ENCODE results near the gene HDLBP.

Gene HDLBP, protein sequence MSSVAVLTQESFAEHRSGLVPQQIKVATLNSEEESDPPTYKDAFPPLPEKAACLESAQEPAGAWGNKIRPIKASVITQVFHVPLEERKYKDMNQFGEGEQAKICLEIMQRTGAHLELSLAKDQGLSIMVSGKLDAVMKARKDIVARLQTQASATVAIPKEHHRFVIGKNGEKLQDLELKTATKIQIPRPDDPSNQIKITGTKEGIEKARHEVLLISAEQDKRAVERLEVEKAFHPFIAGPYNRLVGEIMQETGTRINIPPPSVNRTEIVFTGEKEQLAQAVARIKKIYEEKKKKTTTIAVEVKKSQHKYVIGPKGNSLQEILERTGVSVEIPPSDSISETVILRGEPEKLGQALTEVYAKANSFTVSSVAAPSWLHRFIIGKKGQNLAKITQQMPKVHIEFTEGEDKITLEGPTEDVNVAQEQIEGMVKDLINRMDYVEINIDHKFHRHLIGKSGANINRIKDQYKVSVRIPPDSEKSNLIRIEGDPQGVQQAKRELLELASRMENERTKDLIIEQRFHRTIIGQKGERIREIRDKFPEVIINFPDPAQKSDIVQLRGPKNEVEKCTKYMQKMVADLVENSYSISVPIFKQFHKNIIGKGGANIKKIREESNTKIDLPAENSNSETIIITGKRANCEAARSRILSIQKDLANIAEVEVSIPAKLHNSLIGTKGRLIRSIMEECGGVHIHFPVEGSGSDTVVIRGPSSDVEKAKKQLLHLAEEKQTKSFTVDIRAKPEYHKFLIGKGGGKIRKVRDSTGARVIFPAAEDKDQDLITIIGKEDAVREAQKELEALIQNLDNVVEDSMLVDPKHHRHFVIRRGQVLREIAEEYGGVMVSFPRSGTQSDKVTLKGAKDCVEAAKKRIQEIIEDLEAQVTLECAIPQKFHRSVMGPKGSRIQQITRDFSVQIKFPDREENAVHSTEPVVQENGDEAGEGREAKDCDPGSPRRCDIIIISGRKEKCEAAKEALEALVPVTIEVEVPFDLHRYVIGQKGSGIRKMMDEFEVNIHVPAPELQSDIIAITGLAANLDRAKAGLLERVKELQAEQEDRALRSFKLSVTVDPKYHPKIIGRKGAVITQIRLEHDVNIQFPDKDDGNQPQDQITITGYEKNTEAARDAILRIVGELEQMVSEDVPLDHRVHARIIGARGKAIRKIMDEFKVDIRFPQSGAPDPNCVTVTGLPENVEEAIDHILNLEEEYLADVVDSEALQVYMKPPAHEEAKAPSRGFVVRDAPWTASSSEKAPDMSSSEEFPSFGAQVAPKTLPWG (N-terminal part only)
- total RNA-seq = 137 to 225 (median 180) reads per million in 4 donors

DNA sequence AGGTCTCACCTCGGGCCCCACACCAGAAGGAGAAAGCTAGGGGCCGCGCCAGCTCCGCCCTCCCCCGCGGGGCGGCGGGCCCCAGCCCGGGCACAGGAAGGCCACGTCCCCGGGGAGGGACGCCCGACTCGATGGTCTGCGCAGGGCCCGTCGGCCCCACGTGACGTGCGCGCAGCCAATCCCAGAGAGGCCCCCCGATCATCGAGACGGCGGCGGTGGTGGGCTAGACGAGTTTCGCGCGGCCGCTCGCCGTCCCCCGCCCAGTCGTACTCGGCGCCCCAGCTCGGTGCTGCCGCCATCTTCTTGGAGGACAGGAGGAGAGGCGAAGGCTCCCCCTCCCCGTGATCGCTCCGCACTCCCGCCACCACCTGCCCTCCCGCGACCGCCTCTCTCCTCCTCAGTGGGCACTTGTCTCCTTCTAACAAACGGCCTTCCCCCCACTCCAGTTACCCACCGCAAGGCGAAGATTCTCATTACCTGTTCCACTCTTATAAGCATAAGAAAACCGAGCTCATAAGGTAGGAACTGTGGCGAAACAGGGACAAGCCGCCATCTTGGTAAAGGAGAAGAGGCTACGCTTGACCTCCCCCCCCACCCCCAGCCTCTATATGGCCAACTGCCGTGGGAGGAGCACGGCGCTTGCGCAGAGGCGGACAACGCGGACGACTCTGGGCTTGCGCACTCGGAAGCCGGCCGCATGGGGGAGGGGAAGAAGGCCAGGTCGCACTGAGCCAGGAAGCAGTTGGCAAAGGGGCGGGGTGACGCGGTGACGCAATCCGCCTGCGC, at the start of gene HDLBP:
TSS of gene HDLBP (minus strand) at position 580 of the 786 bp plus-strand sequence. CDS start 48,803 bp downstream, outside the sequence.
- DNase-seq = peak; percentile 100

DNA sequence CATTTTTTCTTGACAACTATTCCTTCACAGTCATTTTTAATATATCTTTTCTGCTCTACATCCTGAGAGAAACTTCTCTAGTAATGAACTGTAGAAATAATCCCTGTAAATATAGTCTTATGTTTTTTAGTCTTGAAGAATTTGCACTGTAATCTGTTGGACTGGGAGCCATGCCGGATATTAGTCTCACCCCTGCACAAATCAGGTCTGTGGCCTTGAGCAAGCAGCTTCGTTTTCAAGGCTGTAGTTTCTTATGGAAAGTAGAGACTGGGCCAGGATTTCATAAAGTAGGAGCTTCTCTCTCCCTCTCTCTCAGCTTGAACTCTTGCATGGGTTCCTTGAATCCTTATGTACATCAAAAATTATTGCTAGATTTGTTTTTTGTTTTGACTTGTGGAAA, 49.3 kb upstream of the HDLBP start:
- no peak for DNase-seq

DNA sequence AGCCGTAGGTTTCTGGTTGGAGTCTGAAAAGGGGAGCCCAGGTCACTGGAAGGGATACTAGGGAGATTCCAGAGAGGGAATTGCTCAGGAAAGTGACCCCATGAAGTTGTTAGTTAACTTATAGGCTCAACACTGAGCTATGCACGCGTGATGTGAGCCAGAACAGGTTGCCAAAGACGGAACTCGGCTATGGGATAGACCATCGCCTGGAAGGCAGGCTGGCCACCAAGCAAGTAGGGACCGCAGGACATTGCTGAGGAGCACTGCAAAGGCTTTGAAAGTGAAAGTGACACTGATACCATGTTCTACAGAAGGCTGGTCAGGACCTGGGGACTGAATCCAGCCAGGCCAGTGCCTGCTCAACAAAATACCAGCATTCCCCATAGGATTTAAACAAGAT, 48.0 kb upstream of the HDLBP start:
- DNase-seq = no peak

DNA sequence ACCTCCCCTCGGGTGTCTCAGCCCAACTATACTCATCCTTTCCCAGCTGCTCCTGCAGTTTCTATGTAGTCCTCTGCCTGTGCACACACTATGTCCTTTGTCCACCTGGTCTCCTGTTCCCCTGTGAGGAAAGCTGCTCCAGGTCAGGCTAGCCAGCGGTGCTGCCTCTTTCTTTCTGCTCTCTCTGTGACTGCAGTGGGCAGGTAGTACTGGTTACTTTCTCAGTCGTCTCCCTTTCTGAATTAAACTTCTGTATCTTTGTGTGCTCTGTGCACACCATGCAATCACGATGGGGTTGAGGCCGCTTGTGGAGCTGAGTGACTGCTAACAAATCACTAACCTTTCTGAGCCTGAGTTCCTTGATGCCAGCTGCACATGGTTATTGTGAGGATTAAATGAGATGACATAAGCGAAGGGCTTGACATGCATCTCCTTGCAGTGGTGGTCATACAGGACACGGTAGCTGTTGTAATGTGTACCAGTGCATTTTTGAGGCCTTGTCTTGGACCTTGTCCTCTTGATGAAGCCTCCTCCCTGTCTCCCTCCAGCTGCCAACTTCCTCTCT, 44.1 kb upstream of the HDLBP start:
- DNase-seq = no peak

DNA sequence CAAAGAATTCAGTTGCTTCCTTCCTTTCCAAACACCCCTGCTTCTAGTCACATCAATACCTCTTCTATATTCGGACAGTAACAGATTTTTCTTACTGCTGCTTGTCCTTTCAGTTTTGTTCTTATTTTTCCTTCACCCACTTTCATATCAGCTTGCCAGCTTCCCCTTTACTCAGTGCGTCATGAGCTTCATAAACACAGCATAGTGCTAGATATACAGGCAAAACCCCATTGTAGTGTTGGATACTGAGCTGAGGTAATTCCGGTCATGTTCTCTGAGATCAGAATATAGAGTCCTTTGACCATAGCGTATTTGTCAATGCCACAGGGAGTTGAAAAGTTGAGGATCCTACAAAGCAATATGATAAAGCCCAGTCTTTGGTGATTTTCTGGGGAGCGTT, 43.0 kb upstream of the HDLBP start:
- DNase-seq = peak in 1 of 5 donors; percentile 41

DNA sequence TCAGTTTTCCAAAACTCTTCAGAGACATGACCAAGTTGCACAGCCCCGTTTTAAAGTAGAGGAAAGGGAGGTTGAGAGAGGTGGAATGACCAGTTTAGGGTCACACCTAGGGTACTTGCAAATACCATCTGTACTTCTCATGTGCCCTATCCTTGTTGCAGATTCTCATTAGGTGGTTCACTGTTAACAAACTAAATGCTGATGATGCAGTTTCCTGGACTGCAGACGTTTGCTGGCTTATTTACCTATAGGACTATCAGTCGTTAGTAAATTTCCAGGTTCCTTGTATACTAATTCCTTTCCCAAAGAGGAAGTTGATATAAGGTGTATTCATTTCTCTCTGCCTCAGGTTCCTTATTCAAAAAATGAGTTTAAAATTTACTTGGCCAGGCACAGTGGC, 42.1 kb upstream of the HDLBP start:
- no peak for DNase-seq

DNA sequence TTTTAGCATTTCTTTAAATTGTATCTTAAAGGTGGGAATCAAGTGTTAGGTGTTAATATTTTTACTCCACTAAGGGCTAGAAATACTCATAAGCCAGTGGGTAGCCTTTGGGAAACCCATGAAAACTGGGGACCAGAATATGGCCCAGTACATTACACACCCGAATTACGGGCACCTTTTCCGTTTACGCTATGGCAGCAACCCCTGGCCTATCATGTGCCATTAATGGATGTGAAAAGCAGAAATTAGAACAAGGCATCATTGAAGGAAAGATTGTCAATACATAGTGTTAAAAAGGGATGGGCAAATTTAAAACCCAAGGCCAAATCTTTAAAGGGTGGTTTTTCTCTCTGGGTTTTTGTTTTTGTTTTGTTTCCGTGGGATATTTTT, 41.4 kb upstream of the HDLBP start:
- no peak for DNase-seq

DNA sequence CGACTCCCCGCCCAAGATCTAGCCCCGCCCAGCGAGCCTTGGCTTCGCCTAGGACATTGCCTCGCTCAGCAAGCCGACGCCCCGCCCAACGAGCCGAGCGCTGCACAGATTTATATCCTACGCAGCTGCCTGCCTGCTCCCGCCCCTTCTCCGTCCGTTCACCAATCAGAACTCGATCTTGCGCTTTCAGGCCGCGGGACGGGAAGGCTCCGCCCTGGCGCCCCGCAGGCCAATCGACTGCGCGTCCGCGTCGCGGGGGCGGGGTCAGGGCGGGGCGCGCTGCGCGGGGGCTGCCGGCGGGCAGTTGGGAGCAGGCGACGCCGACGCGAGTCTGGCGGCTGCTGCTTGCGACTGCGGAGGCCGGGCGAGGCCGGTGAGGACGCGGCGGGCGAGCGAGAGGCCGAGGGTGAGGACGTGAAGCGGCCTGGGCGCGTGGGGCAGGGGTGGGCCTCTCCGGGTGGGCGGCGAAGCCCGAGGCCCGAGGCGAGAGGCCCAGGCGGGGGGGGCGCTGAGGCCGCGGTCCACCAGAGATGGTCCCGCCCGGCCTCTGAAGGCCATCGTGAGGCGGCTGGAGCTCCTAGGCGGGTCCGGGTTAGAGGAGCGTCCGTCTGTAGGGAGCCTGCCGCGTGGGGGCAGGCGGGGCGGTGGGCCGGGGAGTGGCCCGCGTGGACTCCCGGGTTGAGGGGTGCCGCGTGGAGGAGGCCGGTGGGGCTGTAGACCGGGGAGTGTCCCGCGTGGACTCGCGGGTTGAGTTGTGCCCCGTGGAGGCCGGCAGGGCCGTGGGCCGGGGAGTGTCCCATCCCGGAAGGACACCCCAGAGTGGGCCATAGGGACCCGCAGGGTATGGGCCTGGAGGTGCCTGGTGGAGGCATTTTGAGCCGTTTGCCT, 40.8 kb upstream of the HDLBP start, which contains the start of gene FARP2:
TSS of gene FARP2 (plus strand) at position 303 of the 888 bp plus-strand sequence. CDS start 16,823 bp downstream, outside the sequence.
- peak; percentile 96 to 98 (median 97) for DNase-seq

DNA sequence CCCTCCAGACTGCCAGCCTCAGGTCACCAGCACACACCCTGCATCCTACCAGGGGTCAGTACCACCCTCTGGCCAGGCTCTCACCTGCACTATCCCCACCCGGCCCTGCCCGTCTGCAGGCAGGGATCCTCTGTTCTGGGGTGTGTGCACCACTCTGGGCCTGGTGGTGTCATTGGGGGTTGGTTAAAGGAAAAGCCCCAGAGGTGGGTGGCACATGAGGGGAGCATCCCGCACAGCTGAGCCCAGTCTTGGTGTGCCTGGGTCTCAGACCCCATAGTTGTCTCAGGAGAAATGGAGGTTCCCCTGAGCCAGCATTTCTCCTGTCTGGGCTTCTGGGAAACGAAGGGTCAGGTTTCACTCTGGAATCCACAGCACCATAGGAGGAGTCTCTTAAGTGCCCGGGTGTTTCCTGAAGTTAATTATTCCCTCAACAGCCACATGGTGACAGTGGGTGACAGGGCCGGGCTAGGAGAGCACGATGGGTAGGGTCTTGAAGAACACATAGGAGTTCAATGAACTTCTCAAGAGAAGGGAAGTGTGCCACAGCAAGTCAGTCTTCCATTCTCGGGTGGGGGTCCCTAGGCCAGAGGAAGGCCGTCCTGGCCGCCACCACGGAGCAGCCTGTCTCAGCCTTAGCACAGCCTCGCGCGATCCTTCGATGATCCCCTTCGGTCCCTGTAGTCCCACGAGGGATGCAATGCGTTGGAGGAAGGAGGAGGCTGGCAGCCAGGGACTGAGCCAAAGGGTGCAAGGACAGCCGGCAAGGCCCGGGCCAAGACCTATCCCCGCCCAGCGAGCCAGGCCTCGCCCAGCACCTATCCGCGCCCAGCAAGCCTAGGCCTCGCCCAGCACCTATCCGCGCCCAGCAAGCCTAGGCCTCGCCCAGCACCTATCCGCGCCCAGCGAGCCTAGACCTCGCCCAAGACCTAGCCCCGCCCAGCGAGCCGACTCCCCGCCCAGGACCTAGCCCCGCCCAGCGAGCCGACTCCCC, 39.5 kb upstream of the HDLBP start:
- DNase-seq = peak; percentile 26 to 81 (median 66)

DNA sequence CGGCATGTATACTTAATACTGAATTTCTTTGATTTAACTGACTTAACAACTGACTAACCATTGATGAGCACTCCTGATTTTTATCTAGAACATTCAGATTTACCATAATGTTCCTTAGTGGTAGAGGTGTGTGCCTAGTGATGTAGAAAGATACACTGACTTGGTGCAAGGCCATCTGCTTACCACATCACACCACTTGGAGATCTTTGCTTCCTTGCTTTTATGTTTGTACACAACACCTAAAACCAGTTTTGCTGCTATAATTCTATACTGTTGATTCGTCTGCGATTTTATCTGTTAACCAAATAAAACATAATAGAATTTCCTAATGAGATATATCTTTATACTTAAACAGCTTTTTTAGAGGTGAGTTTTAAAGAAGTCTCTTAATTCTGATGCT, 36.8 kb upstream of the HDLBP start:
- no peak for DNase-seq

DNA sequence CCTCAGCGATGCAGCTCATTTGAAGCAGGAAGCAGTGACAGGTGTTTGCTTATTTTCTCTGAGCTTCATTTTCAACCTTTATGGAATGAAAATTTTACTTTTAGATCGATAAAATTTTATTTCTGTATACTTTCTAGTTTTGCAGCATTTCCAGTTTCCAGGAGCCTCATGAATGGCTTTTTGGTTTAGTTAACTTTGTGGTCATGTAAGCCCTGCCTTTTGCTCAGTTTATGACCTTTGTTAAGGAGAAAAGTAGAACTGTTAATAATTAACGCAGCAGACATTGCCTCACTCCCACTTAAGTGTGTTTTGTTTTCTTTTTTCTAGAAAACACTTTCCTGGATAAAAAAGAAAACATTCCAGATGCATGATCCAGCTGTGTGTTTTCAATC, 36.2 kb upstream of the HDLBP start:
- DNase-seq = no peak

DNA sequence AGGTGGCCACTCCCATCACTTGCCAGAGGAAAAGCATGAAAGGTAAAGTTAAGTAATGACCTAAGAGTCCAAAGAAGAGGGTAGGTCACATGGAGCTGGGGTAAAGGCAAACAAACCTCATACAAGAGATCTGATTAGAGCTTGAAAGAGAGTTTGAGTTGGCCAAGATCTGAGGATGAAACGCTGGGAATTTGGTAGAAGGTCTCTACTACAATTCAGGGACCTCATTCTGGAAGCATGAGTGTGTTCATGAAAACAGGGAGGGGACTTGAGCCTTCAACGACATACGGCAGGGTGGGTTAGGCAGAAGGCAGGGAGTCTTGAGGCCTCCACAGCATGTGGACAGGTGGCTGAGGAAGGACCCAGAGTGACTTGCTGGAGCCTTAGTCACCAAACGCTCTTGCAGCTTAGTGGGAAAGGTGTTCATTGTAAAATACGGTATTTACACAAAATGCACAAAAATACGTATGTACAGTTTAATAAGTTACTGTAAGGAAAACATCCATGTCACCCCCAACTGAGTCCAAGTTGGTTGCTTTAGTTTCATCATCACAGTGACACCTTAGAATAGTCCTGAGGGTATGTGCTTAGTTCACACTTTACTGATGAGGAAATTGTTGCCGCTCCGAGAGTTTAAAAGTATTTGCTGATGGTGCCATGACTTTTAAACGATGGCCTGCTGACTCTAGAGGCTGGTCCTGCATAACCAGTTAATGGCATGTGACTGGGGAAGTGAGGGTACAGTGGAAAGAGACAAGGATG, 35.6 kb upstream of the HDLBP start:
- no peak for DNase-seq

DNA sequence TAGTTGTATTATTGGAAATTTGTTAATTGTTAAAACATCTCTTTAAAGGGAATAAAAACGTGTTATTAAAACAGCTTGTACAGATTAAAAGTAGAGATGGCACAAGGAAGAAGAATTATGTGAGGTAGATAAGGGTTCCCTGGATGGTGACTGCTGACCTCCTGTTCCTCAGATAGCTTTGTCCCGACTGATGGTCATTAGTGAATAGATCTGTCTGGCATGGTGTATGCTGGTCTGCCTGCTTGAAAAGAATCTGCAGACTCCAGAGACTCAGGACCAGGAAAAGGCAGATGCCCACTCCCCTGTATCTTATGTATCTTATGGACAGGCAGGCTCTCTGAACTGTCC, 35.0 kb upstream of the HDLBP start:
- no peak for DNase-seq

DNA sequence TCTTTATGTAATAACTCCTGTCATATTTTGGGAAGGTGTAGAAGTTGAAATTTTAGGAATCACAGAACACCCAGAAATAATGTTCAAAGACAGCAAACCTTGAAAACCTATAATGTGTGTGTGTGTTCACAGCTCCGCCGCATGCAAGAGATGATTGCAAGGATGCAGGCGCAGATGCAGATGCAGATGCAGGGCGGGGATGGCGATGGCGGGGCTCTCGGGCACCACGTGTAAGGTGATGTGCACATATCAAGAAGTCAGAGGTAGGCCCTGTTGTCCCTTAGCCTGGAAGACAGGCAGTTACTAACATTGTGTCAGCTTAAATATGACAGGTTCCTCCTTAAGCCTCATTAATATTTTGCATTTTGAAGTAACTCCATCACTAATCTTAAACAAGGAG, 34.5 kb upstream of the HDLBP start:
- DNase-seq = no peak

DNA sequence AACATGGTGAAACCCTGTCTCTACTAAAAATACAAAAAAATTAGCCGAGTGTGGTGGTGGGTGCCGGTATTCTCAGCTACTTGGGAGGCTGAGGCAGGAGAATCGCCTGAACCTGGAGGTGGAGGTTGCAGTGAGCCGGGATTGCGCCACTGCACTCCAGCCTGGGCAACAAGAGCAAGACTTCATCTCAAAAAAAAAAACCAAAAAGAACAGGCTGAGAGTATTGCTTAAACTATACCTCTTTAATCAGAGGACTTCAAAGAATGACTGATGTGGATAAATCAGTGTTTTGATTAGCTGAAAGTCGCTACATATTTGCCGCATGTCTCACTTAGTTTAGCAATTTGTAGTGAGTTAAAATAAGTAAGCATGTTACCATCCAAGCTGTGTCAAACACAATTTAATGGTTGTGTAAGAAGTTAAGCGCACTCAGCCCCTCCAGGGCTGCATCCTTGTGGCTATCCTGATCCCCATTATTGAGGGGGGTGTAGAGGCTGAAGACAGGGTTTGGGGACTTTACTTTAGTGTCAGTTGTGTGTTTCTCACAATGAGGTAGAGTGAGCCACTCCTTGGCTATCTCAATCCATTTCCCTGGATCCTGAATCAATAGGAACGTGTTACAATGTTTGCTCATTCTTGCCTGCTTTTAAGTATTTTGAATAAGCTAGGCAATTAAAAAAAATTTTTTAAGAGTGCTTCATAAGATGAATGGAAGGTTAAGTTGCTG, 29.6 kb upstream of the HDLBP start:
- DNase-seq = no peak

DNA sequence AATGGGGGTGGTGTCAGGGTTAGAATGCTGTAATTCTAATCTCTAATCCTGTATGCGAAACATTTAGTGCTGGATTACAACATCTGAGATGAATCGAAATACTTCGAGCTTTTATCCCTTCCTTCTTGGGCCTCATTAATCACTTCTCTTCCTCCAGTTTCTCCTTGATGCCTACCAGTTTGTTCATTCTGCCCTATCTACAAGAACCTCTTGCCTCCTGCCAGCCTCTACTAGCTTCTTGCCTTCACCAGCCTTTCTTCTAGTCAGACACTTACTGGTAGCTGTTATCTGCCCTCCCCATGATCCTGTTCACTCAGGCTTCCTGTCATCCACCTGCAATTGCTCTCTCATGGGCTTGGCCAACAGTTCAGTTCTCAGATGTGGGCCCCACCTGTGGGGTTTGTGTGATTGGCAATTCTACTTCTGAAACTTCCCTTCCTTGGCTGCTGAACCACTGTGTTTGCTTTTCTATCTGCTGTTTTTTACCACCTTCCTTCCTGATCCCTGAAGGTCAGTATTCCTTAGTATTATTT, 25.2 kb upstream of the HDLBP start:
- DNase-seq = no peak

DNA sequence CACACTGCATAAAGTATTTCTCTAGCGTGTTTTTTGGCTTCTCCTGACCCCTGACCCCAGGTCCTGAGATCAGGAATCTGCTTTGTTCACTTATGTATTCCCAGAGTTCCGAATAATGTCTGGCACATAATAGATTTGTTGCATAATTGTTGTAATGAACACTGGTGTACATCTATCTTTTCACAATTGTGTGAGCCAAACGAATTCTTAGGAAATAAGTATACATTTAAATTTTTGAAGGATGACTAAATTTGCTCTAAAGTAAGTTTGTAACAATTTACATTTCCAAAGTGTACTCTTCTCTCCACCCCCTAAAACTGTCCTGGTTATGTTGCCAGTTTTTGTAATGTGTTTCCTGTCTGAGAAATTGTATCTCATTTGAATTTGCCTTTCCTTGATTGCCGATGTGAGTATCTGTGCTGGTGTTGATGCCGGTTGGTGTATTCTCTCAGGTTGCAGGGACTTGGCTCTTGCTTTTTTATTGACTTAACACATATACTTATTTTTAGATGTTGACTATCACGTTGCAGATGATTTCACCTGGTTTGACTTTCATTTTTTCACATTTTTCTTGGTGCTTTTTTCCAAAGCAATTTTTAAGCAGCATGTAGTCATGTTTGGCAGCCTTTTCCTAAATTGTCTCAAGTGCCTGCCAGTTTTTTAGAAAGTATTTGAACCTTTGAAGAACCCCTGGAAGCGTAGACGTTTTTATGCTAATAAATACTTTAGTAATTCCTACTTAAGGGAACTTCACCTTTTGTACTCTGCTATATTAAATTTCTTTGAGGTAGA, 24.6 kb upstream of the HDLBP start:
- DNase-seq = no peak
